GM12874 (cell line): ENCODE data around the gene SMARCA2.

Source experiments
- CTCF ChIP-seq: IDR thresholded peaks from 2 replicates; pipeline ENCODE4 v1.5.1; 2011; ENCODE audit warnings: low read depth, mild to moderate bottlenecking, control low read depth, low read length, moderate library complexity; ENCODE audit not compliant: insufficient read depth

The SMARCA2 gene

GRCh38 chr9:2028888-2029287 lies 13.7 kb downstream of the SMARCA2 start:
- TF ChIP-seq CTCF = no peak

GRCh38 chr9:2029666-2030170 lies 14.6 kb downstream of the SMARCA2 start:
- no peak for TF ChIP-seq CTCF

GRCh38 chr9:2032234-2032633 lies 17.1 kb downstream of the SMARCA2 start:
- no peak for TF ChIP-seq CTCF

- no peak for TF ChIP-seq CTCF
Observed at GRCh38 chr9:2036844-2037243, 21.7 kb downstream of the SMARCA2 start.

- TF ChIP-seq CTCF = no peak
Observed at GRCh38 chr9:2039294-2040180, 24.4 kb downstream of the SMARCA2 start.

DNA sequence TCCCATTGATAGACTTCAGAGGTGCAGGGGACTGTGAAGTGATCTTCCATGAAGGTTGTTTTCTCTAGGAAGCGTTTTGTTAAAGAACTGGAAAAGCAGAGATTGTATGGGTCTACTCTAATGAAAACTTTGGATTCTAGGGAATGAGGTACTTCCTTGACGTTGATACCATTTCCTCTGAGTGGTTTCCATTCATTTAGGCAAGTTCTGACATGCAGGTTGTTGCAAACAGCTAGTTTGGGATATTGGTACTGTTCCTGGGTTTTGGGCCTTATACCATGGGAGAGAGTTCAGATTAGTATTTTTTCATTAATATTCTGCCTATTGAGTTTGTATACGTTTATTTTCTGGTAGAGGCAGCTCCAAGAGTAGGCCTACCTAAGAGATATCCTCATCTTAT lies 25.7 kb downstream of the SMARCA2 start:
- no peak for TF ChIP-seq CTCF

DNA sequence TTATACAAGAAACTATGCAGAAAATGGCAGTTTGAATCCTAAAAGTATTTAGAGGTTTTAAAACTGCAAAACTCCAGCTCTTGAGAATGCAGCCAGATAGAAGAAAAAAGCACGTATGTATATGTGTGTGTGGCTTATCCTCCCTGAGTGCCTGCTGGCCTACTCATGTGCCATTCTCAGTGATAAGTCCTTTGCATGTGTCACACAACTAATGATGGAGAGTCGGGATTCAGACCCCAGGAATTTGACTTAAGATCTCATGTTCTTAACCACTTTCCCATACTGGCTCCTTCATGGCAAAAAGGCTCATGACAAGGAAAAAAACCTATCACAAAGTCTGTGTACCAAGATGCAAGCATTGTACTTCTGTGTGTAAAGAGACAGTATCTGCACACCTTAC lies 26.6 kb downstream of the SMARCA2 start:
- TF ChIP-seq CTCF = no peak
